SK-N-SH treated with all-trans-retinoic acid at 6 μM for 48 hours (cell line): ENCODE data around the gene TBX5.

Experiments
- BACH2 ChIP-seq: fragments of 250-450 bp; sonication (Bioruptor Pico); IDR thresholded peaks from 2 replicates; pipeline ENCODE4 v1.9.0; 2021; ENCODE audit warnings: mild to moderate bottlenecking, borderline replicate concordance
- CSRNP3 ChIP-seq: fragments of 250-450 bp; sonication (Bioruptor Pico); IDR thresholded peaks from 2 replicates; pipeline ENCODE4 v1.5.1; 2021; ENCODE audit warnings: mild to moderate bottlenecking, moderate library complexity
- OSR1 ChIP-seq: fragments of 250-450 bp; sonication (Bioruptor Pico); IDR thresholded peaks from 2 replicates; pipeline ENCODE4 v1.8.0; 2022; ENCODE audit warnings: moderate library complexity, mild to moderate bottlenecking, inconsistent platforms
- PATZ1 ChIP-seq: fragments of 250-450 bp; sonication (Bioruptor Pico); IDR thresholded peaks from 2 replicates; pipeline ENCODE4 v1.8.0; 2020; ENCODE audit warnings: mild to moderate bottlenecking, moderate library complexity, borderline replicate concordance
- ZNF565 ChIP-seq: fragments of 450-650 bp; formaldehyde crosslinking; conservative IDR thresholded peaks from 2 replicates; pipeline ENCODE4 v1.5.0; 2020; ENCODE audit warnings: low read depth, mild to moderate bottlenecking, moderate library complexity
- ZNF70 ChIP-seq: fragments of 450-650 bp; formaldehyde crosslinking; IDR thresholded peaks from 2 replicates; pipeline ENCODE4 v1.5.0; 2020; ENCODE audit warnings: mild to moderate bottlenecking, moderate library complexity

GRCh38 chr12:114355389-114356088 is 50.4 kb downstream of the TBX5 start:
- TF ChIP-seq ZNF565 (CRISPR knock-in tag) (no peak), PATZ1 (CRISPR knock-in tag) (no peak), OSR1 (CRISPR knock-in tag) (no peak), CSRNP3 (CRISPR knock-in tag) (no peak), BACH2 (CRISPR knock-in tag) (no peak), ZNF70 (CRISPR knock-in tag) (no peak)
